ENCODE data around the gene PDE6C.

DNA sequence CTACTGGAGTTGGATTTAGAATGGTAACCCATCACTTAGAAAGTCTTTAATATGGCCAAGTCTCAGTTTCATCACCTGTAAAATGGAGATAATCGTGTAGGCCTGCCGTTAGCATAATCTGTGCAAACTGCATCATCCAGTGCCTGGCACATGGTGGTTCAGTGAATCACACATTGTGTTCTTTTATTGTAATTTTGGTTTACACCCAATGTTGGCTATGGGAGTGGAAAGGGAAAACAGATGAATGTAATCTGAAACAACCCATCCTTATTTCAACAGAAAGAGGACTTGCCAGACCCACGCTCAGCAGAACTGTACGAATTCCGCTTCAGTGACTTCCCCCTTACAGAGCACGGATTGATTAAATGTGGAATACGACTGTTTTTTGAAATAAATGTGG is 27.5 kb downstream of the PDE6C start:
- TF ChIP-seq, protein P1, sequence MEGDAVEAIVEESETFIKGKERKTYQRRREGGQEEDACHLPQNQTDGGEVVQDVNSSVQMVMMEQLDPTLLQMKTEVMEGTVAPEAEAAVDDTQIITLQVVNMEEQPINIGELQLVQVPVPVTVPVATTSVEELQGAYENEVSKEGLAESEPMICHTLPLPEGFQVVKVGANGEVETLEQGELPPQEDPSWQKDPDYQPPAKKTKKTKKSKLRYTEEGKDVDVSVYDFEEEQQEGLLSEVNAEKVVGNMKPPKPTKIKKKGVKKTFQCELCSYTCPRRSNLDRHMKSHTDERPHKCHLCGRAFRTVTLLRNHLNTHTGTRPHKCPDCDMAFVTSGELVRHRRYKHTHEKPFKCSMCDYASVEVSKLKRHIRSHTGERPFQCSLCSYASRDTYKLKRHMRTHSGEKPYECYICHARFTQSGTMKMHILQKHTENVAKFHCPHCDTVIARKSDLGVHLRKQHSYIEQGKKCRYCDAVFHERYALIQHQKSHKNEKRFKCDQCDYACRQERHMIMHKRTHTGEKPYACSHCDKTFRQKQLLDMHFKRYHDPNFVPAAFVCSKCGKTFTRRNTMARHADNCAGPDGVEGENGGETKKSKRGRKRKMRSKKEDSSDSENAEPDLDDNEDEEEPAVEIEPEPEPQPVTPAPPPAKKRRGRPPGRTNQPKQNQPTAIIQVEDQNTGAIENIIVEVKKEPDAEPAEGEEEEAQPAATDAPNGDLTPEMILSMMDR (IDR thresholded peaks at IDR 0.05) = no peak
- no peak for TF ChIP-seq POLR2A (IDR thresholded peaks at IDR 0.05)
- no peak for TF ChIP-seq EP300 (IDR thresholded peaks at IDR 0.05)
